ENCODE results near the gene AGR3. TPM values are rescaled to one million over a fixed set of nuclear protein-coding genes. Genes with fewer than 3 reads are reported as not detected.

AGR3 gene
- total RNA-seq, 1 experiment from 2014 or later: not detected

DNA sequence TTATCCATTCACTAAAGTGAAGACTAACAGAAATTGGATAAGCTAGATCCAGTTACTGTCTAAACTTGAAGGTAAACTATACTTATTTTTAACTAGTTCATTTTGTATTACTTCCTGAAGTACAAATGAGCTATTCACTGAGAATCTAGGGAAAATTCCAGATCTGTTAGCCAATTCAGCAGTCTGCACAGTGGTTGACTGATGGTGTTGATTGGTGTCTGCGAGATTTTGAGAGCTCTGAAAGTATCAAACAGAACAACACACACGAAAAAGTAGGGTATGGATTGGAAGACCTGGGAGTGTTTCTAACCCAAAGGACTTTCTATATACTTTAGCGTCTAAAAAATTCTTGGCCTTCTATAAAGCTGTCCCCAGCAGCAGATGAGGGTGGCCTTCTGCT is 43.4 kb downstream of the AGR3 start:
- no peak for DNase-seq (ENCODE audit: low read depth)

DNA sequence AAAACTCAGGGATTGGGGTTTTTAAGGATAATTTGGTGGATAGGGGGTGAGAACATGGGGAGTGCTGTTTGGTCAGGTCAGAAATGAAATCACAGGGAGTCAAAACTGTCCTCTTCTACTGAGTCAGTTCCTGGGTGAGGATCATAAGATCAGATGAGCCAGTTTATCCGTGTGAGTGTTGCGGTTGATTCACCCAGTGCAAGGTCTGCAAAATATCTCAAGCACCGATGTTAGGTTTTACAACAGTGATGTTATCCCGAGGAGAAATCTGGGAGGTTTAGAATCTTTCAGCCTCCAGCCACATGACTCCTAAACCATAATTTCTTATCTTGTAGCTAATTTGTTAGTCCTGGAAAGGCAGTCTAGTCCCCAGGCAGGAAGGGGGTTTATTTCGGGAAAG is 45.3 kb downstream of the AGR3 start:
- DNase-seq (ENCODE audit: low read depth): no peak

DNA sequence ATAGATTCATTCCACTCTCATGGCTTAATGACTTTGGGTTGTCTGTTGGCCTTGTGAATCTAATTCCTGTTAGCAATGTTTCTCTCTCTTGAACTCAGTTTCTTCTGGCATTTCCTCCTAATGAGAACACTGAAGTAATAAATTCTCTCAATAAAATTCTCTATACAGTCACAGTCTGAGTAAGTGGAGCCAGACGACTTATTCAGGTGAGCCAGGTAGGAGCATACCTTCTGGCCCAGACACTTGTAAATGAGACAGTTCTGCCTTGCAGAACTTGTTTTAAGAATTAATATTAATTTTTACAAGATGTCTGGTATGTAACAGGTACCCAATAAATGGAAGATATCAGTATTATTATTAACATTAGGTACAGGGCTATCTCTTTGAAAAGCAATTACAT is 48.4 kb downstream of the AGR3 start:
- no peak for DNase-seq (ENCODE audit: low read depth)

DNA sequence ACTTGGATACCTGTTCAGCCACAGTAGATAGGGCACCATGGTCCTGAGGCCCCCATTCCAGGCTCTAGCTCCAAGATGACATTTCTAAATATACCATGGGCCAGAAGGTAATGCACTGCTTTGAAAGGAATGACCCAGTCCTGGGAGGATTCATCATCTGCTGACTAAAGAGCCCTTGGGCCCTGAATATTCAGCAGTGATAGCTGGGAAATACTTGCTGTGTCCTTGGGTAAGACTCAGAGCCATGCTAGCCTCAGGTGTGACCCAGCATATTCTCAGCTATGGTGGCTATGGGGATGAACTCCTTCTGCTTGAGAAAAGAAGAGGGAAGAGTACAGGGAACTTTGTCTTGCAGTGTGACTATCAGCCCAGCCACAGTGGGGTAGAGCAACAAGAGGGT is 55.7 kb downstream of the AGR3 start:
- DNase-seq (ENCODE audit: low read depth): no peak

DNA sequence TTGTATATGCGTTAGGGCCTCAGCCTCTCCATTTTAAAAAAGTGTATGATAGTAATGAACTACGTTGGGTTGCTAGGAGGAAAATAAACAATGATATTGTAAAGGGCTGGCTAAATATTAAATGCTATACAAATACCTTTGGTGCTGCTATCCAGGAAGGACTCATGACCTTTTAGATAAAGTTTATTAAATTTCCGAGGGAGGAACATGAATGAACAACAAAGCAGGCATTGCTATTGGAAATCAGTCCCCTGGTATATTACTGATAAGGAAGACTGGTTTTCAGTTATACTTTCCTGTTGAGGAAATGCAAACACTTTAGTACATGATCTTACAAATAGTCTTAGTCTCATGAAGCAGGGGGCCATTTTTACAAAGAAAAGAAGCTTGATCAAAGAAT is 59.8 kb downstream of the AGR3 start:
- no peak for DNase-seq (ENCODE audit: low read depth)

DNA sequence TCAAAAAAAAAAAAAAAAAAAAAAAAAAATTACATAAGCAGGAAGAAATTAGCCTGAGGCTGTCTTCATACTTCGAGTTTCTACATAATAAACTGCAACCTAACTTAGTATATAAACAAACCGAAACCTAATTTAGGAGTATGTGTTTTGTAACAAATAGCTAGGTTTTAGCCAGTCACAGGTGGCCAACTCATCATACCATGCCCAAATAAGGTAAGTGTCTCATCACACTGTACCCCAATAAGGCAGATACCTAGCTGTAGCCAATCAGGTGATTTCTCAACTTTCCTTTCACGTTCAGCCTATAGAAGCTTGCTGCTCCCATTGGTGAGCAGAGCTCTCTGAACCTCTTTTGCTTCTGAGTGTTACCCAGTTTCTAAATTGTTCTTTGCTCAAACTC is 63.1 kb downstream of the AGR3 start:
- no peak for DNase-seq (ENCODE audit: low read depth)

DNA sequence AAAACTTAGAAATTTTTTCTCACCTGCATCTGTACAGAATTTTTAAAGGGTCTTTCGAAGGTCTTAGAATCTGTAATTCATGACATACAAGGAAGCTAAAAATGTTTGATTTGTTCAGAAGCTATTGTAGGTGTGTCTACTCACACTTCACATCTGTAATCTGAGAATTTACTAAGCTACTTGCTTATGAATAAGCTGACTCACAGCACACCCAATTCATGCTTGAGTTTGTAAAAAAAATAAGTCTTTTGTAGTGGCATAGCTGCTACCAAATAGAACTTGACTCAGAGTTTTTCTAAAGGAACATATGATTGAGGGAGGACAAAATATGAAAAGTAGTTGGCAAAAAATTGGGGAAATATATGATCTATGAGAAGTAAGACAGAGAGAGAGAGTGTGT is 64.2 kb downstream of the AGR3 start:
- peak; percentile 41 for DNase-seq (ENCODE audit: low read depth)

DNA sequence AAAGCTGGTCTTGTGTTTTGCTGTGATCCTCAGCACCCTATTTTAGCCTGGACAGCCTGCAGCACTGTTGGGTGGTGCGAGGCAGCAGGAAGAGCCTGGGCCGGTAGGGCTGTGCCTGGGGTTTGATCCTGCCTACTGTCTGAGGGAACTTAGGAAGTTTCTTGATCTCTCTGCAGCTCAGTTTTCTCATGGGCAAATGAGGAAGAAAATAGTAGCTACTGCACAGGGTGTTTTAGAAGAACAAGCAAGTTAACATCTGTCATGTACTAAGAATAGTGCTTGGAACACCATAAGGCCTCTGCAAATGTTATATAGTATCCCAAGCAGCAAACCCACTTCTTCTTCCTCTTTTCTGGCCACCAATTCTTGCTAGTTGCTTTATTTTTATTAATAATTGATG is 65.0 kb downstream of the AGR3 start:
- DNase-seq (ENCODE audit: low read depth): no peak

DNA sequence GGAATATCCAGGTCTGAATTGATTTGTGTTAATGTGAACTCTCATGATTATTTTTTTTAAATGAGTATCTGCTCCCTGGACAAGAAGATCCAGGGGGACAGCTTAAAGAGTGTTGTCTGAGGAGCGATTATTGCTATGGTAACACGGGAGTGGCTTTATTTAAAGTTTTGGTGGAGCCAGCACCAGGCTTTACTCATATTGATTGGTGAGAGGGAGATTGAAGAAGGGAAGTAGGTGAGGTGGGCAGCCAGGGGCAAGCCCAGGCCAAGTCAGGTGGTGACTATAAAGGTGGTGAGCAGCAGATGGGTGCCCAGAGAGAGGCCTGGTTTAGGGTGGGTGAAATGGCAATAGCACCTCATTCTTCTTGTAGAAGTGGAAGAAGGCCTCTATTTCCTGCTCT is 66.8 kb downstream of the AGR3 start:
- DNase-seq (ENCODE audit: low read depth): no peak

DNA sequence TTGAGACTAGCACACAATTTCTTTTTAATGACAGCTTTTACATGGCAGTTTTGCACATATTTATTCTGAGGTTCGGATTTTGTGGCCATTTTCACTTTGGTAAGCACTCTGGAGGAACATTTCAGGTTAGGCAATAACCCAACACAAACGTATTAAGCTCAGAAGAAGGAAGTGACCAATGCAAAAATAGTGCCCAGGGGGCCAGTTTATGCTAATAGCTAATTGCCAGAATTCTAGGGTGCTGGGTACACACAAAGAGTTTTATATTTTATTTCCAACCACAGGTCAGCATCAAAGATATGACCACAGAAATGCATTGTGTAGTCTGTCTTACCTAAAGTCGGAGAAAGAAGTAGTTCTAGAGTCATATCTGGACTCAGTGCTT is 68.6 kb downstream of the AGR3 start:
- peak; percentile 8 for DNase-seq (ENCODE audit: low read depth)

DNA sequence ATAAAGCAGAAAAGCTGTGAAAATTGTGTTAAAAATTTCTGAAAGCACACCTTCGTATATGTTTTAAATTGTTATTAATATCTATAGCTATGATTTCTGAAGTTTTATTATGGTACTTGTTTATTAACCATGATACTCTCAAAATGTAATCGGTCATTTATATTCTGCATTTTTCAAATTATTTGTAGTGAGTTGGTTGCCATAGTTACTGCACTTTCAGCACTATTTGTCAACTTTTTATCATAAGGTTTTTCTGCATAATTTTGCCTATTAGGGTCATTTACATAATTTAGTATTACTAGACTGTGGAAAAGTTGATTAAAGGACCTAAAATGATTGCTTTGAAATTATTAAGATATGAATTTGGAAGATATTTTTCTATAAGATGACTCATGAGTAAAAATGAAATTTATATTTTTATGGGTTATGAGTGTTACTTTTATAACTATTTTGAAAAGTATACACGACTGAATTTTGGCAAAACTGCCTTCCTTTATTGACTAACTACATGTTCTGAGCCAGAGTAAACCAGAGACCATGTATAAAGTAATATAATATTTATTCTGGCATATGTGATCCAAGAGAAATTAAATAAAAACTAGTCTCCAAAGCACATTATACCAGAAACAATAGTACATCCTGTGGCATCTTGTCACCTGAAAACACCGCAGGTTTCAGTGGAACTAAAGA is 69.1 kb downstream of the AGR3 start:
- no peak for DNase-seq (ENCODE audit: low read depth)

DNA sequence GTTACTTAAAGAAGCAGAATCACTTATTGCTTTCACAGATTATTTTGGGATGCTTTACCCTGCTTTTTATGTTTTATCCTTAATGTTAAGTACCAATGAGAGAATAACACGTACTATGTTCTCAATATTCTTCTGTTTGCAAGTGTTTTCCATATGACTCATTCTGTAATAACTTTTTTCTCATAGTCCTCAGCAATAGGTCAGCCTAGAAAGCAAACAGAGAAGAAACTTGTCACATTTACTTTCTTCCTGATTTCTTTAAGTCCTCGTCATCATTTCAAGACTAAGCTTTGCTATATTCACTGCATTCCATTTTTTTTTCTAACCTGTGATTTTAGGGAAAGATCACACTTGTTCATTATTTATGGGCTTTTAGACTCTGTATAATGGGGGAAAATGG is 70.2 kb downstream of the AGR3 start:
- DNase-seq (ENCODE audit: low read depth): no peak

DNA sequence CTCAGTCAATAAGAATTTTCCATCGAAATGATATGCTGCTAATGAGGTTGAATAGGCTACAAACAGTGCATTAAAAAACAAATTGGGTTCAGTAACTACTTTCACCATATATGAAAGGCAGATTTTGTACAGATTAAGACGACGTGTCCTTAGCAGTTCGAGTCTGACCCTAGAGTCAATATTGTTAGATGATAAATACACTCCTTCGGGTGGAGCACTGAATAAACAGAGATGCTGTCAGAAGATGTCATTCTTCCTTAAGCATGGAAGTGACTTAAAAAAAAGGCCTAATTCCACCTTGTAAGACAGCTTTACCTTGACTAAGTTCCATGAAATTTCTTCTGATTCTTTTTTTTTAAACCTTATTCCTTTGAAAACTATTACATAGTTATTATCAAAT is 71.2 kb downstream of the AGR3 start:
- no peak for DNase-seq (ENCODE audit: low read depth)

DNA sequence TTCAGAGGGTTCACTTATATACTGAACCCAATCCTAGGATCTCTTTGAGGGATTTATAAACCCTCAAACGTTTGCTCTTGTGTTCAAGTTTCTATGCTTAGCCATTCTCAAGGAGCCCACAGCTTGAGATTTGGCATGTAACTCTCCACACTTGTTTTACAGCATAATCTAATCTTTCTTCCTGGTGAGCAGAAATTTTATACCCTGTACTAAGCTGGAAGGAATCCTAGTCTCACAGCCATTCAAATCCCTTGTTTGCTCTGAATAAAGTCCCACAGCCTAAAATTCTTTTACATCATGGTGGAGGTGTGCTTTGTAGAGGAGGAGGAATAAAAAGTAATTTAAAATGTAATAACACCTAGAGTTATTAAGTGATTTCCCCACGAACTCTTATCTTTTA is 71.7 kb downstream of the AGR3 start:
- no peak for DNase-seq (ENCODE audit: low read depth)

Other genes with a start within 250 kb of the AGR3 start
- gene ANKMY2, start 236.2 kb downstream of the AGR3 start, total RNA-seq (2014; rRNA removed; shearing (Covaris generic)): 18.1 and 21.9 TPM in 2 replicates
- 123 and 139 TPM in 2 replicates for gene BZW2, start 235.8 kb downstream of the AGR3 start, total RNA-seq (2014; rRNA removed; shearing (Covaris generic))
- 33.7 and 35.5 TPM in 2 replicates for gene TSPAN13, start 128.2 kb downstream of the AGR3 start, total RNA-seq (2014; rRNA removed; shearing (Covaris generic))
- not detected in 2 replicates for gene AGR2, start 77.0 kb downstream of the AGR3 start, total RNA-seq (2014; rRNA removed; shearing (Covaris generic))